Body of pancreas (tissue), 4 donors: ENCODE data around the gene CELA2A.

Experiments used
- CTCF ChIP-seq, 7 experiments: fragments of 450-650 bp in 4 of 7; fragments of 200-600 bp in 3 of 7; sonication (generic) in 3 of 7; IDR thresholded peaks; one replicate each; pipeline ENCODE4 v1.5.1; 2016 to 2019; ENCODE audit warnings: antibody characterized with exemption in 7 of 7
- POLR2A ChIP-seq, 3 donors: fragments of 450-650 bp; IDR thresholded peaks; one replicate each; pipeline ENCODE4 v1.6.1; 2016; ENCODE audit warnings: antibody characterized with exemption in 3 of 3, mild to moderate bottlenecking in 2 of 3

GRCh38 chr1:15446212-15446611 is 10.3 kb upstream of the CELA2A start:
- TF ChIP-seq CTCF (IDR thresholded peaks at IDR 0.05) (no peak), POLR2A (IDR thresholded peaks at IDR 0.05) (no peak)
